Caki2 (cell line): ENCODE measurements around the gene FOXN4. TPM values are rescaled to one million over a fixed set of nuclear protein-coding genes. Genes with fewer than 3 reads are reported as not detected.

Experiments used
- DNase-seq: peaks from one replicate; pipeline ENCODE4 v3.0.0-alpha.2; 2015; ENCODE audit warnings: low read depth
- in situ Hi-C: cut with HindIII; loops from 2 replicates; pipeline ENCODE4 v1.10.0; 2016; ENCODE audit warnings: low sequenced_read_pairs, low pct_unique_long_range_greater_than_20kb, mixed read lengths
- total RNA-seq: library from RNA; depleted of rRNA; stranded (reverse); fragments of >200 nt; shearing (Covaris generic); gene quantifications from 2 replicates; pipeline ENCODE4 v1.2.3, GENCODE V29; 2014; ENCODE audit warnings: low replicate concordance

Gene FOXN4
- total RNA-seq, 1 experiment from 2014 or later: not detected

- in situ Hi-C loops: no loop called here
- DNase-seq: no peak
Measured at GRCh38 chr12:109309381-109310246, 530 bp upstream of the FOXN4 start.

- in situ Hi-C loops: no loop called here
- no peak for DNase-seq
Measured at GRCh38 chr12:109307051-109307450, 2.0 kb downstream of the FOXN4 start.

- DNase-seq: no peak
- in situ Hi-C loops: no loop called here
Measured at GRCh38 chr12:109305547-109305946, 3.5 kb downstream of the FOXN4 start.

DNA sequence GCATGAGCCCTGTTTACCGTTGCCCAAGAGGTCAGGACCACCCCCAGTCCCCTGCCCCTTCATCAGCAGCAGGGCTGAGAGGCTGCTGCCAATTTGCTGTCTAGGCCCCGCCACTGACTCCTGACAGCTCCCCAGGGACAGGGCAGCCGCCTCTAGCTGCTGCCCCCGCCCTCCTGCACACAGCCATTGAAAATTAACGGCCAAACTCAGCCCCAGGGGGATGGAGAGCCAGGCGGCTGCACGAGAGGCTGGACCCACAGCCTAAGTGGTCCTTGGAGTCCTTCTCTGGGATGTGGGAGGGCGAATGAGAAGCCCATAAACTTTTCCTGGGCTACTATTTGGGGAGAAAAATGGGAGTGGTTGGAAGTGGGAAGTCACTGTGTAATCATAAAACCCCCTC is 4.6 kb downstream of the FOXN4 start:
- in situ Hi-C loops: no loop called here
- no peak for DNase-seq

- no peak for DNase-seq
- in situ Hi-C loops: no loop called here
Measured at GRCh38 chr12:109302770-109303169, 6.3 kb downstream of the FOXN4 start.

DNA sequence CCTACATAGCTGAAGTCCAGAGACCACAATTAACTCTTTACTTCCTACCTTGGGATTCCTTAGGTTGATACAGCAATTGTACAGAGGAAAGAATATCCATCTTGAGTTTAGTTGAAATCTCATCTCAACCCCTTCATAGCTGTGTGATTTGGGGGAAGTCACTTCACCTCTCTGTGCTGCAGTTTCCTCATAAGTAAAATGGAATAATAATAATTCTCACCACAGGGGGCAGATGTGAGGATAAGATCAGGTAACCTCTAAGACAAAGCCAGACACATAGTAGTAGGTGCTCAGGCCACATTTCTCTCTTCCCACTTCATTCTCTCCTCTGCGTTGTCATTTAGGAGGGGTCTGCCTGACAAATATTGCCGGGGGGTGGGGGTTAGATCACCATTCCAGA is 6.7 kb downstream of the FOXN4 start:
- no peak for DNase-seq
- in situ Hi-C loops: no loop called here

DNA sequence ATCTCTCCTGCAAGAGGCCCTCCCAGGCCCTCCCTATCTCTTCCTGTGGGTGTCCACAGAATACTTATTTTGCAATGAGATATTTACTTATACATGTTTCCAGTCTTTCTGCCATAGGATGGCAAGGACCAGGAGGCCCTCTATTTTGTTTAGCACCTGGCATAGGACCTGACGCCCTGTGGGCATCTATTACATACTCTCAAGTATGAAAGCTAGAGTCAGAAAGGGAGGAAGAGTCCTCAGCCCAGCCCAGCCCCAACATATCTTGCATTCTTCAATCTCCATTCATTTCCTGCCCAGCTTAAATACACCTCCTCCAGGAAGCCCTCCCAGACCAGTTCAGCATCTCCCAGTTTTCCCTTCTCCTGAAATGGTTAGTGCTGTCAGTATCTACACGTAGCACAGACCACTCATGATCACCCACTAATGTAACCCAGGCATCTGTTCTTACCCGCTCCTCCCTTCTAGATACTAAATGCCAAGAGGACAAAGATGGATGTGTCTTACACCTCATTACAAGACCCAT is 7.4 kb downstream of the FOXN4 start:
- in situ Hi-C loops: no loop called here

GRCh38 chr12:109299849-109300248 is 9.2 kb downstream of the FOXN4 start:
- DNase-seq: no peak
- in situ Hi-C loops: no loop called here

More for the DNA sequence above, 7.4 kb downstream of the FOXN4 start:
- no peak for DNase-seq

- in situ Hi-C loops: no loop called here
- no peak for DNase-seq
Measured at GRCh38 chr12:109296431-109296830, 12.7 kb downstream of the FOXN4 start.

DNA sequence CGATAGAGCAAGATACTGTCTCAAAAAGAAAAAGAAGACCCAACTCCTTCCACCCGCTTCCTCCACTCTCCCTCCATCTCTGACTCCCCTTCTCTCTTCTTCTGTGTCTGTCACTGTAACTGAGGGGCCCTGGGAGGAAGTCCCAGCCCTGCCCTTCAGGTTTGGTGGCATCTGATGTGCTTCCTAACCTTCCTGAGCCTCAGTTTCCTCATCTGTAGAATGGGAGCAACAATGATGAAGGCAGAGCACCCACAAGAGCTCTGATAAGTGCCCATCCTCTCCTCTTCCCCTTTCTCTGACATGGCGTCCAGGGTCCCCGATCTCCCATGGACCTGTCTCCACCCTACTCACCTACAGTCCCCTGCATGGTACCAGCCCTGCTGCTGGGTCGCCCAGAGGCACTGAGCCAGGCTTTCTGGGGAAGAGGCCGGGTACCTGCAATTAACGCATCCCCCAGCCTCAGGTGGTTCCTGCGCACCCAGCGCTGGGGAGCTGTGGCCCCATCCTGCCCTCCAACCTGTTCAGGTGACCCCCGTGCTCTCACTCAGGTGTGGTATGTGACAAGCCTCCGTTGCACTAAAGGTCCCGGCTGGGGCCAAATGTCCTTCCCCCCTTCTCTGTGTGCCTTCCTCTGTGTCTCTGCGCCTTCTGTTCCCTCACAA is 13.2 kb downstream of the FOXN4 start:
- in situ Hi-C loops: no loop called here
- no peak for DNase-seq

DNA sequence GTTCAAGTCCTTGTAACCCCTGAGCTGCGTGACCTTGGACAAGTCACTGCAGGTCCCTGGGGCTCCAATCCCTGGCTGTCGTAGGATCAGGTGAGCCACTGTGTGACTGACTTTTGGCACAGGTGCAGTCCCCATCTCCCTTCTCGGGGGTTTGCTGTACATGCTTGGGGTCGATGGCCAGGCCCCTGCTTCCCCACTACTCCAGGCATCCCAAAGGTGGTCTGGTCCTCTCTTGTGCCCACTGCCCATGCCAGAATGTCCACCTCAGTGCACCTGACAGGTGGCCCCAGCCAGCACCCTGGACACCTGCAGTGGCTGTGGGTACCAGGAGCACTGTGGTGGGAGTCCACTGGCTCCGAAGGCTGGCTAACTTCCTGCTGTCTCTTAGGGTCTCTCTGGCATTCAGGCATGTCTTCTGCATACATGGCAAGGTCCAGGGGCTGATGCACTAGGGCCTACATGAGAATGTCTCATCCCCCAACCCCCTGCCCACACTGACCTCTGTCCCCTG is 14.7 kb downstream of the FOXN4 start:
- DNase-seq: no peak
- in situ Hi-C loops: no loop called here

DNA sequence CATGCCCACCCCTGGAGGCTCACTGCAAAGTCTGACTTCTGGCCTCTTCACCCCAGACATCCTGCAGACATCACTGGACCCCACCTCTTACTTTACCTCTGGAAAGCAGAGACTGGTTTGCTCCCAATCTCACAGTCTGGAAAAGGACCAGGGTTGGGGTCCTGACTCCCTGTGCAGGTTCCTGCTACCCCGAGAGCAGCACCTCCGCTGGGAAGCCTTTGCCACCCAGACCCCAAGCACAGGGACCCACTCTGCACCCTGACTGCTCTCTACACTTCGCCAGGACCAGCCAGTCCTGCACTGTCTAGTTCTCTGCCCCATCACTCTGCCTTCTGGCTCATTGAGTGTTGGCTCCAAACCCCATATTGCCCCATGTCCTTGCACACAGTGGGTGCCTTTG is 16.0 kb downstream of the FOXN4 start:
- in situ Hi-C loops: no loop called here
- DNase-seq: no peak

GRCh38 chr12:109292342-109292711 is 16.8 kb downstream of the FOXN4 start:
- in situ Hi-C loops: no loop called here

DNA sequence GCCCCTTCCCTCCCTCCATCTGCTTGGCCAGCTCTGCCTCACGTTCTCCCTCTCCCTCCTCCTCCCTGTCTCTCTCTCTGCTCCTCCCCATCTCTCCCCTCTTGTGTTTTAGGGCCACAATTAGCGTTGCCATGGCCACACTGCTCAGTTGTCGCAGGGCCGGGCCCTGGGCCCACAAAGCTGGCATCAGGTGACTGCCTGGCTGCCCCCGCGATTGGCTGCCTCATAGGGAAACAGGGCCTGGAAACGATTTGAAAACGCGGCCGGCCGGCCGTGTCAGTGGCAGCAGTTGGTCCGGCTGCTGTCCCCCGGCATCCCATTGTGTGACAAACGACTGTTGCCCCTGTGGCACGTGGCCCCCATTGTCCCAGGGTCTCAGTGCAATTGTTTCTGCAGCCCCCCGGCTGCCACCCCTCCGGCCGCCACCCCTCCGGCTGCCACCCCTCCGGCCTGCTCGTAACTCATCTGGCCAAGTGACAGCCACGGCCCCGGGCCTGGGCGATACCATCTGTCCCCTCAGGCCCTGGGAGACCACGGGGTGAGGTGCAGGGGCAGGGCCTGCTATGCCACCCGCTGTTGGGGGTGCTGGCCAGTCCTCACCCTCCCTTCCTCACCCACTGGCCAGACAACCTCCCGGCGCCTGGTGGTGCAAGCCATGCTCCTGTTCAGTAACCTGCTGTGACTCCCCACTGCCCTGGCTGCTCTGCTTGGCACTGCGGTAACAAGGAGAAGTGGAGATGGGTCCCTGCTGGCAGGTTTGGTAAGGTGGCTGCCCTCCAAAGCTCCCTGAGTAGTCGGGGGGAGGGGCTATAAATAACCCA is 17.4 kb downstream of the FOXN4 start:
- peak; percentile 49 for DNase-seq
- in situ Hi-C loops: no loop called here

More at GRCh38 chr12:109292342-109292711, 16.8 kb downstream of the FOXN4 start:
- no peak for DNase-seq

DNA sequence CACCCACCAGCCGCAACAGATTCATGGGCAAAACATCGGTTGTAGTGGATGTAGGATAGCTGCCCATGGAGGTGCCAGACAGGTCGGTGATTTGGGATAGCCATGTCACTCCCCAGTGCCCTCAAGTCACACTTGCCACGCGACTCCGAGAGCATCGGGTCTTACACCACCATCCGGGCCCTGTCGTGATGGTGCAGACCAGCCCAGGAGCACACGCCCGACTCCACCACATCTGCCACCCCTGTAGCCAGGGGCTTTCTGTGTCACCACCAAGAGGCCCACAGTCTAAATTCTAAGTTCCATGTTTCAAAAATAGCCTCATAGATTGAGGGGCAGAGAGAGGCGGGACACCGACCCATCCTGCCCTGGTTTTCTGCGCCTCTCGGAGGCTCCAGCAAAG is 18.0 kb downstream of the FOXN4 start:
- no peak for DNase-seq
- in situ Hi-C loops: no loop called here

GRCh38 chr12:109290061-109290460 is 19.0 kb downstream of the FOXN4 start:
- no peak for DNase-seq
- in situ Hi-C loops: no loop called here

DNA sequence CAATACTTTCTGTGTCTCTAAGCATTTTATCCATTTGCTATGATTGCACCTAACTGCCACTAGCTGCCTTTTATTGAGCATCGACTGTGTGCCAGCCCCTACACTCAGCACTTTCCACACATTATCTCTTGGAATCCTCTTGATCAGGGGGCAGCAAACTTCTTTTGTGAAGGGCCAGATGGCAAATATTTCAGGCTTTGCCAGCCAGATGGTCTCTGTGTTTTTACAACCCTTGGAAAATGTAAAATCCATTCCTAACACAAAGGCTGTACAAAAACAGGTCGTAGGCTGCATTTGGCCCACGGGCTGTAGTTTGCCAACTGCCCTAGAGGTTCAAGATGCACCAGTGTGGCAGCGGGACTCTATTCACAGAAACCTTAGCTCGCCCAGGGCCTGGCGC is 19.5 kb downstream of the FOXN4 start:
- DNase-seq: no peak
- in situ Hi-C loops: no loop called here

DNA sequence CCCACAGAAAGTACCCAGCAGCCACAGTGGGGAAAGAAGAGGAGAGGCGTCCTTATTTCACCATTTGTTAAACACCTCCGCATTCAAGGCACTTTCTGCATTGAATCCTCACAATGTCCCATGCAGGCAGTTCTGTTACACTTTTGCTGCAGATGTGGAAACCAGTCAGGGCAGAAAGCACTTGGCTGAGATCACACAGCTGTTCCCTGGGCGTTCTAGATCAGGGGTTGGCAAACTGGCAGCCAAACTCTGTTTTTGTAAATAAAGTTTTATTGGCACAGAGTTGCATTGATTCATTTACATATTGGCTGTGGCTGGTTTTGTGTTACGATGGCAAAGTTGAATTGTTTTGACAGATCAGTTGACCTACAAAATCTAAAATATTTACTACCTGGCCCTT is 20.1 kb downstream of the FOXN4 start:
- in situ Hi-C loops: no loop called here
- DNase-seq: no peak

DNA sequence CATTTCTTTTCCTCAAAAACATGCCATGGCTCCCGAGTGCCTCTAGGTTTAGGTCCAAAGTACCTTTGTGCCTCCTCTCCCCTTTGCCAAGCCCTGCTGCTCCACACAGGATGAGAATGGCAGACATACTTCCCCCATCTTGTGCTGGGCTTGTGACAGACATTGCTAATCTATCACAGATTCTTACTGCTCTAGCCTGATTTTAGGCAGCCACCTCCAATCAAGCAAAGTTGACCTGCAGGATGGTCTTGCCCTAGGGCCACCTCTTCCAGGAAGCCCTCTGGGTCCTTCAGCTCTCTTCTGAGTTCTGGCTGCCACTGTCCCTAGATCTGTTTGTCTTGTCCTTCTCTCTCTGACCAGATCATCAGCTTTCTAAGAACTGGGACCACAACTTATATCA is 20.5 kb downstream of the FOXN4 start:
- in situ Hi-C loops: no loop called here
- DNase-seq: no peak
